Stimulated activated naive CD4-positive, alpha-beta T cell (primary cell): ENCODE measurements around the gene RAB38.
A peak's percentile ranks its signal among the peaks of the same experiment; 100 is the strongest.

Experiments
- DNase-seq, 6 experiments: peaks; one replicate each; lab custom pipeline; 2025; lab: John Stamatoyannopoulos, UW

RAB38 gene

DNA sequence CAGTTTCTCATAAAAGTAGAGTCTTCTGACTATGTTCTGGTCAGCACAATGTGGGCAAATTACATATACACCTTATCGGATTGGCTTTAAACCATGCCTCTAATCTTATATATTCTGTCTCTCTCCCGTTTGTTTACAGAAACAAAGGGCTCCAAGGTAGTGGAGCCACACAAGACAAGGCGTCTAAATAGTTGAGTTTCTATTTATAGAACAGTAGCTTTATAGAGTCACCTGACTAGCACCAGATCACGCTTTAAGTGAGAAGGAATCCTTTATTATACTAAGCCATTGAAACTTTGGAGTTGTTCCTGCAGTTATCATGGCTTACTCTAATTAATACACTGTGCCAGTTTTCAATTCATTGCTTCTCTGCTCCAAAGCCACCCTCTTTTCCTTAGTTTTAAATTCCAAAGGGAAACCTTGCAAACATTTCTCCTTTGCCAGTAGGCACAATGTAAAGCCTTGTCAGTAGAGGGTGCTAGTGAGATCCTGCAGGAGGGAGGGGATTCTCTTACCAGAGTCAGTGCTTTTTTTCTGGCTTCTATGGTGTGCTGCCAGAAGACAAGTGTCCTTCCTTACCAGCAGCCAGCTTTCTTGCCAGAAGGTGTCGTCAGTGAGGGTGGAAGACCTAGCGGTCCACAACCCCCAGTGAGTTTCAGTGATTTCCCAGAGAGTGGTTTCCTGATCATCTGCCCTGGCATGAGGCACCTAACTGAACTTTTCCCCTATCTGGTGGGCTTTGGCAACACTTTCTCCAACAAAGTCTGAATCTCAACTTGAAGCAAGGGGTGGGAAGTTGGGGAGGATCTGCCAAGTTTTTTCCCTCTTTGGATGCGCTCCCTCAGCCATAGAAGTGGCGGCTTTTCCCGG, 71.7 kb downstream of the RAB38 start:
- DNase-seq, result peak in 4 of 6 experiments; percentile 1 to 40 (median 17)

DNA sequence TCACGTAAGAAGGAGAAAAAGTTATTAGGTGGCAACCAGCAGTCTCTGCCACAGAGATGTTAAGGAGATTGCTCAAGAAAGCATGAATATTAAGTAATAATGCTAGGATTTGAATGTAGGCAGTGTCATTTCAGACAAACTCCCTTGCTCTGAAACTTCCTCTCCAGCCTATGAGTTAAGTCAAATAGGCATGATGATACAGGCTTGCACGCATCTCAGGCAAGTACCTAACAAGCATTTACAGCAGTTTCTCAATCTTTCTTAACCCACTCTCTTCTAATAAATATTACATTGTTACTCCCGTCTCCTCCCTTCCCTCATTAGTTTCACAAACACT, 72.7 kb downstream of the RAB38 start:
- DNase-seq, result no peak

DNA sequence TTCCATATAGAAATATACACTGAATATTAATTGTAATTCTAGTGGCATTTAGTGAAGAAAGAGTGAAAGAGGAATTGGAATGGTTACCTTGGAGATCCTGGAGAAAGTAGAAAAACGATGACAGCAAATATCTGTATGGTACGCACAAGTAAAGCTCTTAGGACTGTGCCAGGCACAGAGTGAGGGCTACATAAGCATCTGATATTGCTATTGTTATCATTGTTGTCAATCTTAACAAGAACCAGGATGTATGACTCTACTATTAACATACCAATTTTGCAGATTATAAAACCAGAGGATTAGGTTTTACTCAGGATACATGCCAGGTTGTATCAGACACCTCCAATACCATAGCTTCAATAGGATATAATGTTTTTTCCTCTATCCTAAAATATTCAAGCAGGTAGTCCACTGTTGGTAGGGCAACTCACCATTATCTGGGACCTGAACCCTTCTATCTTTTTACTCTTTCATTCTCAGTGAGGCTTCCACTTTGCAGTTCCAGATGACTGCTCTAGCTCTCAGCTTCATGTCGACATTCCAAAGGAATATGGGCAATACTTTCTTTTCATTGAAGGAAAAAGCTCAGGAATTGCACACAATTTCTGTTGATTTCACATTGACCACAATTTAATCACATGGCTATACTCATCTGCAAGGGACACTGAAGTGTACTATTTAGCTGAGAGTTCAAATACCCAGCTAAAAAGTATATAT, 73.2 kb downstream of the RAB38 start:
- DNase-seq, result no peak

DNA sequence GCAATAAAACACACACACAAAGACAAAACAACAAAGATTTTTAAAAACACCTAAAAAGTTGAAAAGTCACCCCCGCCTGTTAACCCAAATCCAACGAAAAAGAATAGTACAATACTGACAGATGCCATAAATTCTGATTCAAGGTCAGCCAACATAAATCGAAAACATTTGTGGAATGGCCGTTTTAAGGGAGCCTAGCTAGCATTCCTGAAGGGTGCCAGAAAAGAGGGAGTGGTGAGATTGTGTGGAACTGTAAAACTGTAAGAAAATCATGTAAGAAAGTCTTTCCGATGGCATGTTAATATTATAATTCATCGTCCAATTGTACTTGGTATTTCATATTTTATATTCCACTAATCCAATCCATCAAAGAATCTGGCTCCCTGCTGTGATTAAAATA, 75.1 kb downstream of the RAB38 start:
- DNase-seq, result no peak

DNA sequence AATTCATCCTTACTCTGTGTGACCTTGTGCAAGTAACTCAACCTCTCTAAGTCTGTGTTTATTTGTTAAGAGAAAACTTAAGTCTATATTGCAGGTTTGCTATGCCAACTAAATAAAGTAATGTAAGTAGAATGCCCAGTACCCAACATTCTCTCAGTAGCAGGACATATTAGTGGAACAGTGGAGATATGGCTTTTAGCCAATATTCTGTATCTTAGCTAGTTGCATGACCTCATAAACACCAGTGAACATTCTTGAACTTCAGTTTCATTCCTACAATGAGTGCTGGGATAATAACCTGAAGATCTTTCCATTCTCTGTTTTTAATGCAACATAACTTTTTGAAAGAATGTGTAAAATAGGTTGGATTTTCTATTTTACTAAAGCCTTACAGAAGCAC, 77.0 kb downstream of the RAB38 start:
- DNase-seq, result no peak

DNA sequence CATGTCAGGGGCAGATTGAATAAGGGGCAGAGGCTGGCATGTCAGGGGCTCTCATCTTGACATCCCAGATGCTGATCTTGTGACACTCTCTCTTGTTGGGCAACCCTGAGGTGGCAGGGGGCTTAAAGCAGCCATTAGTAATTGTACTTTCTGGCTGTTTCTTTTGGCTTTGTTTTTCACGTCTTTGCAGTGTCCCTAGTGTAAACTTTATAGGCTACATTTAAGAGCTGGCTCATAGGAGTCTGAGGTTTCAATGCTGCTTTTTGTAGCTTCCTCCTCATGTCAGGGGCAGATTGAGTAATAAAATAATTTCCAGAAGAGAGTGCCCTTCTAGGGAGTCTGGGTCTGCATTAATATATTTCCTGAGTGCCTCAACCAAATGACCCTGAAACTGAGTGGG, 86.1 kb downstream of the RAB38 start:
- no peak for DNase-seq

DNA sequence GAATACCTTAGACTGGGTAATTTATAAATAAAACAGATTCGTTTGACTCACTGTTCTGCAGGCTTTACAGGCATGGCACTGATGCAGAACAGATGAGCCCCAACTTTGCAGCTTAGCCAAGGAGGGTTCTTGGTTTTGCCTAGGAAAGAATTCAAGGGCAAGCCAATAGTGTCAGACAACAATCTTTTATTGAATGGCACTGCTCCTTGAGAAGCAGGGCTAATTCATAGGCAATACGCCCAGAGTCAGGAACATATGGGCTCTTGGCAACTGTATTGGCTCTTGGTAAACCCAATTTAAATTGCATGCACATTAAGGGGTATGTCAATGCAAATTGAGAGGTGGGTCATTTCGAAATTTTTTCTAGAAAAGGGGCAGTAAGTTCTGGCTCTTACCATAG, 87.9 kb downstream of the RAB38 start:
- DNase-seq, result no peak

DNA sequence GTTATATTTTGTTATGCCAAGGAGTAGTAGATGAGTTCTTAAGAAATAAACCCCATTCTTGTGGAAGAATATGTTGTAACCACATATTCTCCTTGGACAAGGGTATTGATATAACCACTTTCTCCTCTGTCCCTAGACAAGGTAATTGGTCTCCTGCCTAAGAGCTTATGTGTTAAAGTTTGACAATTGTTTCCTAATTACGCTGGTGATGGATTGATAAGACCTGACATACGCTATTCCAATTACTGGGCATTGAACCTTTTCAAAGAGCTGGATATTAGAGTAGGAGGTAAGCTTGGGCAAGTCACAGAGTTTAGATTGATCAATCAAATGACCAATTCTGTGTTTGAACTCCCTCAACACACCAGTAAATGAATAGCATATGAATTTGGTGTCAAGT, 88.9 kb downstream of the RAB38 start:
- DNase-seq, result no peak

DNA sequence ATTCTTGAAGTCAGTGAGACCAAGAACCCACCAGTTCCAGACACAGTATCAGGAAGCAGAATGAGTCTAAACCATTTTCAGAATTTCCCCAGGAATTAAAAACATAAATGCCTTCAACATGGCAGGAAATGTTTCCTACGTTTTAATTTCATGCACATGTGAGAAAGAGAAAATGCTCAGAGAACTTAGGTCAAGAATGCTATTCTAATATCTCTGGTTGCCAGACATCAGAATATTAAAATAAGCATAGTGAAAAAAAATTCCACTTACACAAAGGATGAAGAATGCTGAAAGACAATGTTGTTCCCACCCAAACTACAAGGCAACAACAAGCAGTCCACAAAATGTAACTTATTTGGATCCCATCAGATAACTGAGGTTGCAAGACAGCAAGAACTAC, 104.8 kb downstream of the RAB38 start:
- no peak for DNase-seq

DNA sequence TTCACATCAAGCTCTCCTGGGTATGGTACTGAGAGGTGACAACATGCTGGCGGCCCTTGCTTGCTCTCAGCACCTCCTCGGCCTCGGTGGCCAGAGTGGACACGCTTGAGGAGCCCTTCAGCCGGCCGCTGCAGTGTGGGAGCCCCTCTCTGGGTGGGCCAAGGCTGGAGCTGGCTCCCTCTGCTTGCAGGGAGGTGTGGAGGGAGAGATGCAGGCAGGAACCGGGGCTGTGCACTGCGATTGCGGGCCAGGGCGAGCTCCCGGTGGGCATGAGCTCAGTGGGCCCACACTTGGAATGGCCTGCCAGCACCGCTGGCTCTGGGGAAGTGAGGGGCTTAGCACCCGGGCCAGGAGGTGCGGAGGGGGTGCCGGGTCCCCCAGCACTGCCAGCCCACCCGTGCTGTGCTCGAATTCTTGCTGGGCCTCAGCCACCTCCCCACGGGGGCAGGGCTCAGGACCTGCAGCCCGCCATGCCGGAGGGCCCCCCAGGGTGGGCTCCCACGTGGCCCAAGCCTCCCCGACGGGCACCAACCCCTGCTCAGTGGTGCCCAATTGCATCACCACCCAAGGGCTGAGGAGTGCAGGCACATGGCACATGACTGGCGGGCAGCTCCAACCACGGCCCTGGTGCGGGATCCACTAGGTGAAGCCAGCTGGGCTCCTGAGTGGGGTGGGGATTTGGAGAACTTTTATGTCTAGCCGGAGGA, 106.2 kb downstream of the RAB38 start:
- no peak for DNase-seq

DNA sequence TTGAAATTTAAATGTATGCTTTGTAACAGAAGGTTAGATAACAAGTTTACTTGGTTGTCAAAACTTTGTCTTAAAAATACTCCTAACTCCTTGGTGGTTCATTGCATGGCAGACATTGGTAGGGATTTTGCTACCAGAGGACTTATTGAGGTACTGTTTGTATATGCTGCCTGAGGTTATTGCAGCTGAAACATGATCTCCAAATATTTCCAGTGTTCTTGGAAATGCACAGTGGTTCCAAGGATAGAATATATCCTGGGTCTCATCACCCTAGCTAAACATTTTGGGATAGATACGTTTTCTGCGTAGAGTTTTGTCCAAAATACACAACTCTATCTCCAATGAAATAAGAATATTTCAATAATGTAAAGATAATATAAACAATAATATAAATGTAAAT, 109.2 kb downstream of the RAB38 start:
- DNase-seq, result no peak

DNA sequence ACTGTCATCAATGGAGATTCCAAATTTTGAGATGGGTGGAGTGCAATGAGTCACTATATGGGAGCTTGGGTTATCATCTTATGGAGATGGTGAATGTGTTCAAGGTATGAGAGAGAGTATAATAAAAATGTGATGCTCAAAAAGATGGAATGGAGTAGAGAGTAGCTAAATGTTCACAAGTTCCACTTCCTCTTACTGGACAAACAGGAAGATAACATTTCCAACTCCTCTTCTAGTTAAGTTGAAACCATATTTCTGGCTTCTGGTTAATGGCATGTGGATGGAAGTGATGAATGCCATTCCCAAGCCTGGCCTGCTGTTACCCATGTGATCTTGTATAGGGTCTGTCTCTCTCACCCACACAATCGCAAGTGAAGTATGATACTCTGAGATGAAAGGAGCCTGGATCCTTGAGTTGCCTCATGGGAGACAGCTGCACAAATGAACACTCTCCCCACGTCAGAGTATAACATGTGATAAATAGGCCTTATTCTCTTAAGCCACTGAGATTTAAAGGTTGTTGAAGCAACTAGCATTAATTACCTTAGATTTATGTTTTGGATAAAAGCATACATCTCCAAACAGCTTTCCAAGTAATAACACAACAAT, 111.0 kb downstream of the RAB38 start:
- DNase-seq, result no peak
